AG20443 (cell line): Measurements from ENCODE around the gene AIG1.
A peak's percentile ranks its signal among the peaks of the same experiment; 100 is the strongest.
"Not testable (repeated sequence)": the region's sequence is repeated elsewhere in the genome, so short reads cannot be mapped to it uniquely, and the experiment has no call there.

Experiments
- DNase-seq: peaks from one replicate; pipeline ENCODE4 v3.0.0; 2012; ENCODE audit warnings: low spot score, mixed read lengths

AIG1 gene

GRCh38 chr6:143127941-143128680 lies 67.4 kb downstream of the AIG1 start:
- DNase-seq, result no peak

- no peak for DNase-seq
Observed at GRCh38 chr6:143128681-143129015, 68.0 kb downstream of the AIG1 start.

- no peak for DNase-seq
Observed at GRCh38 chr6:143130928-143131327, 70.2 kb downstream of the AIG1 start.

GRCh38 chr6:143135325-143135724 lies 74.6 kb downstream of the AIG1 start:
- no peak for DNase-seq

- DNase-seq, result no peak
Observed at GRCh38 chr6:143135797-143136561, 75.3 kb downstream of the AIG1 start.

- DNase-seq, result no peak
Observed at GRCh38 chr6:143136647-143137046, 76.0 kb downstream of the AIG1 start.

GRCh38 chr6:143139239-143139784 lies 78.6 kb downstream of the AIG1 start:
- no peak for DNase-seq

- not testable (repeated sequence) for DNase-seq
Observed at GRCh38 chr6:143139884-143140283, 79.2 kb downstream of the AIG1 start.

- no peak for DNase-seq
Observed at GRCh38 chr6:143140767-143141166, 80.1 kb downstream of the AIG1 start.

- peak; percentile 70 for DNase-seq
Observed at GRCh38 chr6:143141442-143141841, 80.8 kb downstream of the AIG1 start.

- DNase-seq, result no peak
Observed at GRCh38 chr6:143146186-143146851, 85.6 kb downstream of the AIG1 start.

- peak; percentile 55 for DNase-seq
Observed at GRCh38 chr6:143149771-143150170, 89.1 kb downstream of the AIG1 start.

- no peak for DNase-seq
Observed at GRCh38 chr6:143150281-143150680, 89.6 kb downstream of the AIG1 start.

- DNase-seq, result no peak
Observed at GRCh38 chr6:143151381-143151780, 90.7 kb downstream of the AIG1 start.

GRCh38 chr6:143155681-143156080 lies 95.0 kb downstream of the AIG1 start:
- no peak for DNase-seq

GRCh38 chr6:143157131-143157530 lies 96.4 kb downstream of the AIG1 start:
- DNase-seq, result peak; percentile 58

- no peak for DNase-seq
Observed at GRCh38 chr6:143158113-143158581, 97.5 kb downstream of the AIG1 start.

- DNase-seq, result no peak
Observed at GRCh38 chr6:143159001-143159400, 98.3 kb downstream of the AIG1 start.

- no peak for DNase-seq
Observed at GRCh38 chr6:143160015-143160414, 99.3 kb downstream of the AIG1 start.

- DNase-seq, result no peak
Observed at GRCh38 chr6:143160439-143161220, 99.9 kb downstream of the AIG1 start.

GRCh38 chr6:143163621-143164020 lies 102.9 kb downstream of the AIG1 start:
- DNase-seq, result no peak
